WTC11 (cell line): Measurements from ENCODE around the gene IQCE.

ENCODE experiments used
- CREB1 ChIP-seq: sonication (generic); formaldehyde crosslinking; IDR thresholded peaks from 2 replicates; pipeline ENCODE4 v1.8.0; 2023; ENCODE audit warnings: mild to moderate bottlenecking, missing genetic modification reagents
- CREM ChIP-seq: sonication (generic); formaldehyde crosslinking; IDR thresholded peaks from 2 replicates; pipeline ENCODE4 v1.8.1; 2022; ENCODE audit warnings: mild to moderate bottlenecking, missing genetic modification reagents, moderate library complexity
- JAZF1 ChIP-seq: fragments of 250-450 bp; sonication (Bioruptor Pico); IDR thresholded peaks from 2 replicates; pipeline ENCODE4 v1.9.0; 2021; ENCODE audit warnings: moderate library complexity, mild to moderate bottlenecking, inconsistent platforms
- KAT7 ChIP-seq: sonication (generic); formaldehyde crosslinking; IDR thresholded peaks from 2 replicates; pipeline ENCODE4 v1.8.1; 2023; ENCODE audit warnings: missing genetic modification reagents, mild to moderate bottlenecking, borderline replicate concordance
- TF ChIP-seq, protein P1 (sequence below): fragments of 200-600 bp; IDR thresholded peaks from 2 replicates; pipeline ENCODE4 v1.8.0; 2022; ENCODE audit warnings: antibody characterized with exemption

DNA sequence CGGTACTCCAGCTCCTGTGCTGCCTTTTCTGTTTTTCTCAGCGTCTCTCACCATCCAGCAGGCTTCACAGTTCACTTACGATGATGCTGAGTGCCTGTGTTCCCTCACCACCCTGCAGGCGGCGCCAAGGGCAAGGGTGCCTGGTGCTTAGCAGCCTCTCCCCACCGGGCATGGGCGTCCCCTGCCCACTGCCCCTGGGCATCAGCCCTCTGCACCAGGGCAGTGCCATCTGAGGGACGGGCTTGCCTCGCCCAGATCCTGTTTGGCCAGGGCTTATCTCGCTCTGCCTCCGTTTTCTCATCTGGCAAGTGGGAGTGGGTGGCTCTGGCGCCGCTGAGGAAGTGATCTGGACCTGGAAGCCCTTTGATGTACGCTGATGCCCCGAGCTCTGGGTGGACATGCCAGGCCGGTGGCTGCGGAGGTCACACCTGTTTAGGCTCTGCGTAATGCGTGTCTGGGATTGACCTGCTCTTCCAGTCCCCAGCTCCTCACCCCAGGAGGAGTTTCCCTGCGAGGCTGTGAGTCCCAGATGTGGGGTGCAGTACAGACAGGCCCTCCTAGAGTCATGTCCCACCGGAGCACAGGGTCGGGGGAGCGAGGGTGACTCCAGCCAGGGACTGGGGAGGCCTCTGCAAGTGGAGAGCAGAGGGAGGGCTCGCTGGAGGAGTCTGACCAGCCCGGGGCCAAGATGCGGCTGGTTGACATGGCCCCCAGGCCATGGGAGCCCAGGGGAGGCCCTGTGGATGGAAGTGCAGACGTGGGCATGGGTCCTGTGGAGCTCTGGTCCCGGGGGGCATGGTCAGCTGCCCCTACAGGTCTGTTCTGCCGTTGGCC lies 84.8 kb downstream of the IQCE start:
- TF ChIP-seq CREM (CRISPR knock-in tag) (no peak), JAZF1 (CRISPR knock-in tag) (no peak), KAT7 (CRISPR knock-in tag) (no peak), CREB1 (CRISPR knock-in tag) (no peak)
- TF ChIP-seq, protein P1, sequence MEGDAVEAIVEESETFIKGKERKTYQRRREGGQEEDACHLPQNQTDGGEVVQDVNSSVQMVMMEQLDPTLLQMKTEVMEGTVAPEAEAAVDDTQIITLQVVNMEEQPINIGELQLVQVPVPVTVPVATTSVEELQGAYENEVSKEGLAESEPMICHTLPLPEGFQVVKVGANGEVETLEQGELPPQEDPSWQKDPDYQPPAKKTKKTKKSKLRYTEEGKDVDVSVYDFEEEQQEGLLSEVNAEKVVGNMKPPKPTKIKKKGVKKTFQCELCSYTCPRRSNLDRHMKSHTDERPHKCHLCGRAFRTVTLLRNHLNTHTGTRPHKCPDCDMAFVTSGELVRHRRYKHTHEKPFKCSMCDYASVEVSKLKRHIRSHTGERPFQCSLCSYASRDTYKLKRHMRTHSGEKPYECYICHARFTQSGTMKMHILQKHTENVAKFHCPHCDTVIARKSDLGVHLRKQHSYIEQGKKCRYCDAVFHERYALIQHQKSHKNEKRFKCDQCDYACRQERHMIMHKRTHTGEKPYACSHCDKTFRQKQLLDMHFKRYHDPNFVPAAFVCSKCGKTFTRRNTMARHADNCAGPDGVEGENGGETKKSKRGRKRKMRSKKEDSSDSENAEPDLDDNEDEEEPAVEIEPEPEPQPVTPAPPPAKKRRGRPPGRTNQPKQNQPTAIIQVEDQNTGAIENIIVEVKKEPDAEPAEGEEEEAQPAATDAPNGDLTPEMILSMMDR: no peak
